Endothelial cell (in vitro differentiated cells): ENCODE measurements around the gene CCR2. TPM values are rescaled to one million over a fixed set of nuclear protein-coding genes. Genes with fewer than 3 reads are reported as not detected.

Experiments used
- DNase-seq: peaks from one replicate; pipeline ENCODE4 v3.0.0; 2021; ENCODE audit warnings: low spot score
- H3K27ac Mint-ChIP-seq: one replicate; pipeline ENCODE4 v1.8.0; 2021; ENCODE audit warnings: mixed read lengths, inconsistent platforms; ENCODE audit not compliant: unreplicated experiment
- H3K27me3 Mint-ChIP-seq: one replicate; pipeline ENCODE4 v1.8.0; 2021; ENCODE audit warnings: mild to moderate bottlenecking, moderate library complexity, mixed read lengths, inconsistent platforms; ENCODE audit not compliant: unreplicated experiment
- H3K36me3 Mint-ChIP-seq: one replicate; pipeline ENCODE4 v1.8.0; 2021; ENCODE audit warnings: mild to moderate bottlenecking, low read depth, mixed read lengths, inconsistent platforms; ENCODE audit not compliant: unreplicated experiment
- H3K4me1 Mint-ChIP-seq: one replicate; pipeline ENCODE4 v1.8.0; 2021; ENCODE audit warnings: mild to moderate bottlenecking, mixed read lengths, inconsistent platforms; ENCODE audit not compliant: unreplicated experiment
- H3K4me3 Mint-ChIP-seq: one replicate; pipeline ENCODE4 v1.8.0; 2021; ENCODE audit warnings: mild to moderate bottlenecking, mixed read lengths, inconsistent platforms; ENCODE audit not compliant: unreplicated experiment
- H3K9me3 Mint-ChIP-seq: one replicate; pipeline ENCODE4 v1.8.0; 2021; ENCODE audit warnings: mixed read lengths, inconsistent platforms; ENCODE audit not compliant: unreplicated experiment
- CTCF ChIP-seq: fragments of 200-600 bp; sonication (generic); IDR thresholded peaks from one replicate; pipeline ENCODE4 v1.5.0; 2021; ENCODE audit warnings: antibody characterized with exemption; ENCODE audit not compliant: unreplicated experiment
- total RNA-seq: library from RNA; stranded (reverse); fragmentation: NEBNext Ultra II Directional; extraction: Animal tissue kit (Norgen Biotek cat#: 25700); gene quantifications from one replicate; pipeline ENCODE4 v1.2.1, GENCODE V29; 2021; ENCODE audit not compliant: unreplicated experiment

The CCR2 gene
- total RNA-seq, 1 donor from 2014 or later, result not detected

- Mint-ChIP-seq H3K9me3 (no peaks in the 10 kb centered on the region), H3K27me3 (no peaks in the 10 kb centered on the region)
Observed at GRCh38 chr3:46370839-46371518, 17.1 kb downstream of the CCR2 start, which contains the start of gene CCR5. TSS of gene CCR5 (plus strand) at chr3:46370946. CDS start at chr3:46372903, 1,957 bp downstream.

GRCh38 chr3:46371519-46372340 lies 17.8 kb downstream of the CCR2 start:
- Mint-ChIP-seq H3K4me3 (no peak overlapping the region), H3K27ac (no peak overlapping the region), H3K4me1 (peaks cover 7% of the 10 kb centered on the region), H3K27me3 (no peaks in the 10 kb centered on the region), H3K9me3 (no peaks in the 10 kb centered on the region), H3K36me3 (no peaks in the 10 kb centered on the region)
- no peak for DNase-seq
- no peak for TF ChIP-seq CTCF

More at GRCh38 chr3:46370839-46371518, 17.1 kb downstream of the CCR2 start, which contains the start of gene CCR5:
- Mint-ChIP-seq H3K4me3 (no peak within 1 kb of the TSS), H3K4me1 (peaks cover 7% of the 10 kb centered on the region), H3K27ac (no peak within 1 kb of the TSS), H3K36me3 (no peaks in the 10 kb centered on the region)
- no peak for DNase-seq
- no peak for TF ChIP-seq CTCF

- DNase-seq, result no peak
- Mint-ChIP-seq H3K27me3 (no peaks in the 10 kb centered on the region), H3K4me1 (peaks cover 7% of the 10 kb centered on the region), H3K4me3 (no peak overlapping the region), H3K36me3 (no peaks in the 10 kb centered on the region), H3K27ac (no peak overlapping the region), H3K9me3 (no peaks in the 10 kb centered on the region)
- TF ChIP-seq CTCF, result no peak
Observed at GRCh38 chr3:46372492-46373359, 18.8 kb downstream of the CCR2 start.

- DNase-seq, result no peak
- peaks cover 7% of the 10 kb centered on the region for H3K4me1 Mint-ChIP-seq
- H3K27me3 Mint-ChIP-seq, result no peaks in the 10 kb centered on the region
- TF ChIP-seq CTCF, result no peak
- H3K4me3 Mint-ChIP-seq, result no peak overlapping the region
- no peak overlapping the region for H3K27ac Mint-ChIP-seq
- no peaks in the 10 kb centered on the region for H3K9me3 Mint-ChIP-seq
- no peaks in the 10 kb centered on the region for H3K36me3 Mint-ChIP-seq
Observed at GRCh38 chr3:46374755-46375154, 20.8 kb downstream of the CCR2 start.
